Right lobe of liver (tissue), 6 donors: ENCODE results near the gene LMBRD1. TPM values are rescaled to one million over a fixed set of nuclear protein-coding genes. Genes with fewer than 3 reads are reported as not detected.

Experiments
- ATAC-seq, 4 donors: fragments of 200-7000 bp; cut with Tn5 transposase; one replicate each; pipeline ENCODE4 v1.9.1; 2020; ENCODE audit warnings: mild to moderate bottlenecking in 4 of 4, moderate library complexity in 4 of 4
- DNase-seq, 3 donors: peaks; one replicate each; pipeline ENCODE4 v3.0.0-alpha.2; 2020
- H3K27ac ChIP-seq, 3 donors: fragments of 200-600 bp; one replicate each; pipeline ENCODE4 v1.8.0; 2022
- H3K27me3 ChIP-seq, 2 donors: fragments of 200-600 bp; one replicate each; pipeline ENCODE4 v1.8.0; 2022
- H3K36me3 ChIP-seq, 4 donors: fragments of 200-600 bp; sonication (generic) in 1 of 4; one replicate each; pipeline versions ENCODE4 v1.5.1 to v1.8.0; 2017 to 2022; ENCODE audit warnings: control low read depth in 1 of 4
- H3K4me1 ChIP-seq, 4 donors: fragments of 200-600 bp; sonication (generic) in 1 of 4; one replicate each; pipeline versions ENCODE4 v1.5.1 to v1.8.0; 2017 to 2022; ENCODE audit warnings: control low read depth in 1 of 4
- H3K4me3 ChIP-seq, 3 donors: fragments of 200-600 bp; one replicate each; pipeline ENCODE4 v1.8.0; 2022
- H3K9me3 ChIP-seq, 4 donors: fragments of 200-600 bp; sonication (generic) in 1 of 4; one replicate each; pipeline versions ENCODE4 v1.5.1 to v1.8.0; 2017 to 2022; ENCODE audit warnings: control low read depth in 1 of 4
- CTCF ChIP-seq, 4 donors: fragments of 200-600 bp in 3 of 4; fragments of 450-650 bp in 1 of 4; IDR thresholded peaks; one replicate each; pipeline versions ENCODE4 v1.5.1 to v1.8.0; 2016 to 2022; ENCODE audit warnings: antibody characterized with exemption in 4 of 4, mild to moderate bottlenecking in 2 of 4
- POLR2A ChIP-seq: fragments of 450-650 bp; IDR thresholded peaks from one replicate; pipeline ENCODE4 v1.6.1; 2017; ENCODE audit warnings: antibody characterized with exemption, mild to moderate bottlenecking
- WGBS: methylation state at CpG from one replicate; pipeline ENCODE4 v1.1.6; 2018; ENCODE audit warnings: low coverage, low lambda C conversion rate; ENCODE audit not compliant: insufficient coverage; ENCODE audit errors: missing lambda C conversion rate; 5-methylcytosine and 5-hydroxymethylcytosine counted together
- intact Hi-C, 2 donors: fragments of 100-400 bp; cut with DNase I; formaldehyde crosslinking; loops; one replicate each; pipeline versions ENCODE4 v1.11.2 to v1.14.1; 2022
- total RNA-seq, 6 experiments: library from RNA; depleted of rRNA in 2 of 6; stranded (reverse); fragments of >200 nt in 2 of 6; fragmentation: NEBNext Ultra II Directional in 3 of 6; extraction: Animal tissue kit (Norgen Biotek cat#: 25700) in 3 of 6; gene quantifications; one replicate each; pipeline versions ENCODE4 v1.1.0 to v1.2.4, GENCODE V29; 2016 to 2023
- donor health status: DM: no; HTN: yes; CAD: no.
- donor health status: DM: no; HTN: no; CAD: no.
- donor health status: DM: no; HTN: no; CAD: no.
- donor health status: DM: no; HTN: yes; CAD: no.
- donor health status: DM: no; HTN: yes; CAD: no.

LMBRD1 gene
- total RNA-seq, 6 experiments from 2014 or later, result 37.9 to 57.7 (median 50.2) TPM

- H3K27ac ChIP-seq, result peak overlapping the region in 1 of 3 donors; percentile 23
- peak in 1 of 4 donors; percentile 3 for ATAC-seq
- no peak for DNase-seq
Observed at GRCh38 chr6:69784595-69785377, 12.0 kb downstream of the LMBRD1 start.

GRCh38 chr6:69783108-69783507, 13.7 kb downstream of the LMBRD1 start:
- no peak overlapping the region for H3K27ac ChIP-seq
- H3K4me1 ChIP-seq, result peaks cover 0 to 29% (median 11%) of the 10 kb centered on the region in 4 donors
- WGBS, result 83% methylated on average over 1 of the region's 1 CpG
- intact Hi-C loops, result no loop called here
- no peaks in the 10 kb centered on the region for H3K36me3 ChIP-seq
- DNase-seq (no peak), ATAC-seq (no peak)
- H3K27me3 ChIP-seq, result no peaks in the 10 kb centered on the region
- H3K9me3 ChIP-seq, result no peaks in the 10 kb centered on the region
- no peak overlapping the region for H3K4me3 ChIP-seq
- TF ChIP-seq CTCF (IDR thresholded peaks at IDR 0.05), result no peak
- TF ChIP-seq POLR2A, result no peak

More at GRCh38 chr6:69784595-69785377, 12.0 kb downstream of the LMBRD1 start:
- Histone ChIP-seq H3K36me3 (peaks cover 0 to 8% (median 0%) of the 10 kb centered on the region in 4 donors), H3K4me3 (no peak overlapping the region), H3K4me1 (peaks cover 0 to 32% (median 11%) of the 10 kb centered on the region in 4 donors), H3K27me3 (no peaks in the 10 kb centered on the region), H3K9me3 (no peaks in the 10 kb centered on the region)
- WGBS, result 29% methylated on average over 3 of the region's 3 CpGs
- intact Hi-C loops, result no loop called here
- no peak for TF ChIP-seq CTCF (IDR thresholded peaks at IDR 0.05)
- TF ChIP-seq POLR2A, result no peak

GRCh38 chr6:69780585-69781178, 16.1 kb downstream of the LMBRD1 start:
- Histone ChIP-seq H3K27me3 (no peaks in the 10 kb centered on the region), H3K4me3 (no peak overlapping the region), H3K4me1 (peaks cover 0 to 17% (median 8%) of the 10 kb centered on the region in 4 donors), H3K27ac (peak overlapping the region; percentile 42 to 94 (median 65)), H3K9me3 (no peaks in the 10 kb centered on the region), H3K36me3 (no peaks in the 10 kb centered on the region)
- DNase-seq (no peak), ATAC-seq (peak; percentile 93 to 97 (median 94))
- TF ChIP-seq POLR2A, result no peak
- TF ChIP-seq CTCF (IDR thresholded peaks at IDR 0.05), result no peak
- intact Hi-C loops, result no loop called here
- WGBS, result 41% methylated on average over 2 of the region's 2 CpGs

- Histone ChIP-seq H3K27me3 (no peaks in the 10 kb centered on the region), H3K27ac (no peak overlapping the region), H3K9me3 (no peaks in the 10 kb centered on the region), H3K4me1 (peaks cover 0 to under 1% (median under 1%) of the 10 kb centered on the region in 4 donors), H3K36me3 (no peaks in the 10 kb centered on the region), H3K4me3 (no peak overlapping the region)
- DNase-seq, result no peak
- no peak for ATAC-seq
- intact Hi-C loops, result no loop called here
- TF ChIP-seq CTCF (IDR thresholded peaks at IDR 0.05), result no peak
Observed at GRCh38 chr6:69775941-69776340, 20.9 kb downstream of the LMBRD1 start.
